ENCODE results near the gene KLC4. TPM values are rescaled to one million over a fixed set of nuclear protein-coding genes. Genes with fewer than 3 reads are reported as not detected.

Gene KLC4
- total and polyA plus RNA-seq, 9 of the 15 experiments (the other 6 are each of a cell fraction or from before 2014, with no cell fraction given) = 1.7 to 16.2 (median 7.7) TPM

Other genes starting within 250 kb of the KLC4 start
Only the 7 nearest of the 18 such genes appear.
- 45.2 and 50.5 TPM in 2 replicates for gene PPP2R5D, start 75.1 kb upstream of the KLC4 start, total RNA-seq (2014; rRNA removed)
- gene PPP2R5D, start 75.1 kb upstream of the KLC4 start, total RNA-seq (2014; rRNA removed; fragmentation: Illumina TruSeq; extraction: Trizol) = 35.3 and 36.3 TPM in 2 replicates
- gene PPP2R5D, start 75.1 kb upstream of the KLC4 start, total RNA-seq (2015; rRNA removed; fragmentation: Illumina TruSeq; extraction: Trizol) = 37.4 and 37.7 TPM in 2 replicates
- 45.3 and 45.5 TPM in 2 replicates for gene PPP2R5D, start 75.1 kb upstream of the KLC4 start, total RNA-seq (2021)
- gene PPP2R5D, start 75.1 kb upstream of the KLC4 start, polyA plus RNA-seq (2011; rRNA removed) = 55.5 and 63.3 TPM in 2 replicates
- gene PPP2R5D, start 75.1 kb upstream of the KLC4 start, polyA plus RNA-seq (2014; fragmentation: Illumina TruSeq; extraction: Trizol) = 68.8 and 96.1 TPM in 2 replicates
- 1 to 10 TPM; 1.3 to 1.9 TPM for gene PPP2R5D, start 75.1 kb upstream of the KLC4 start, polyA plus RNA-seq (2014; fragmentation: Nextera tagmentation; extraction: Ambion mirVana)
- gene PPP2R5D, start 75.1 kb upstream of the KLC4 start, polyA plus RNA-seq (2014; rRNA removed) = 36.6 and 38.4 TPM in 2 replicates
- gene MEA1, start 45.7 kb upstream of the KLC4 start, total RNA-seq (2014; rRNA removed) = 120 and 154 TPM in 2 replicates
- gene MEA1, start 45.7 kb upstream of the KLC4 start, total RNA-seq (2014; rRNA removed; fragmentation: Illumina TruSeq; extraction: Trizol) = 126 and 153 TPM in 2 replicates
- 201 and 209 TPM in 2 replicates for gene MEA1, start 45.7 kb upstream of the KLC4 start, total RNA-seq (2015; rRNA removed; fragmentation: Illumina TruSeq; extraction: Trizol)
- 86.8 and 91.5 TPM in 2 replicates for gene MEA1, start 45.7 kb upstream of the KLC4 start, total RNA-seq (2021)
- 119 and 138 TPM in 2 replicates for gene MEA1, start 45.7 kb upstream of the KLC4 start, polyA plus RNA-seq (2011; rRNA removed)
- 156 and 199 TPM in 2 replicates for gene MEA1, start 45.7 kb upstream of the KLC4 start, polyA plus RNA-seq (2014; fragmentation: Illumina TruSeq; extraction: Trizol)
- 100 to 1,000 TPM; 152 to 210 TPM for gene MEA1, start 45.7 kb upstream of the KLC4 start, polyA plus RNA-seq (2014; fragmentation: Nextera tagmentation; extraction: Ambion mirVana)
- gene MEA1, start 45.7 kb upstream of the KLC4 start, polyA plus RNA-seq (2014; rRNA removed) = 141 and 143 TPM in 2 replicates
- gene KLHDC3, start 45.4 kb upstream of the KLC4 start, total RNA-seq (2014; rRNA removed) = 126 and 175 TPM in 2 replicates
- 90.4 and 107 TPM in 2 replicates for gene KLHDC3, start 45.4 kb upstream of the KLC4 start, total RNA-seq (2014; rRNA removed; fragmentation: Illumina TruSeq; extraction: Trizol)
- gene KLHDC3, start 45.4 kb upstream of the KLC4 start, total RNA-seq (2015; rRNA removed; fragmentation: Illumina TruSeq; extraction: Trizol) = 100 and 104 TPM in 2 replicates
- gene KLHDC3, start 45.4 kb upstream of the KLC4 start, total RNA-seq (2021) = 167 and 171 TPM in 2 replicates
- gene KLHDC3, start 45.4 kb upstream of the KLC4 start, polyA plus RNA-seq (2011; rRNA removed) = 118 and 135 TPM in 2 replicates
- gene KLHDC3, start 45.4 kb upstream of the KLC4 start, polyA plus RNA-seq (2014; fragmentation: Illumina TruSeq; extraction: Trizol) = 159 and 168 TPM in 2 replicates
- gene KLHDC3, start 45.4 kb upstream of the KLC4 start, polyA plus RNA-seq (2014; fragmentation: Nextera tagmentation; extraction: Ambion mirVana) = 10 to 100 TPM in 1 of 2 experiments, 1 to 10 TPM in 1; 4.5 to 14.7 TPM
- gene KLHDC3, start 45.4 kb upstream of the KLC4 start, polyA plus RNA-seq (2014; rRNA removed) = 104 and 136 TPM in 2 replicates
- gene RRP36, start 38.0 kb upstream of the KLC4 start, total RNA-seq (2014; rRNA removed) = 133 and 150 TPM in 2 replicates
- gene RRP36, start 38.0 kb upstream of the KLC4 start, total RNA-seq (2014; rRNA removed; fragmentation: Illumina TruSeq; extraction: Trizol) = 138 and 143 TPM in 2 replicates
- gene RRP36, start 38.0 kb upstream of the KLC4 start, total RNA-seq (2015; rRNA removed; fragmentation: Illumina TruSeq; extraction: Trizol) = 143 and 144 TPM in 2 replicates
- 101 TPM in 2 replicates for gene RRP36, start 38.0 kb upstream of the KLC4 start, total RNA-seq (2021)
- 68.4 and 83.5 TPM in 2 replicates for gene RRP36, start 38.0 kb upstream of the KLC4 start, polyA plus RNA-seq (2011; rRNA removed)
- gene RRP36, start 38.0 kb upstream of the KLC4 start, polyA plus RNA-seq (2014; fragmentation: Illumina TruSeq; extraction: Trizol) = 93.6 and 114 TPM in 2 replicates
- 10 to 100 TPM; 27.6 to 31.7 TPM for gene RRP36, start 38.0 kb upstream of the KLC4 start, polyA plus RNA-seq (2014; fragmentation: Nextera tagmentation; extraction: Ambion mirVana)
- 129 and 132 TPM in 2 replicates for gene RRP36, start 38.0 kb upstream of the KLC4 start, polyA plus RNA-seq (2014; rRNA removed)
- 8.6 and 10.9 TPM in 2 replicates for gene CUL7, start 5.8 kb upstream of the KLC4 start, total RNA-seq (2014; rRNA removed)
- gene CUL7, start 5.8 kb upstream of the KLC4 start, total RNA-seq (2014; rRNA removed; fragmentation: Illumina TruSeq; extraction: Trizol) = 3.7 and 4.8 TPM in 2 replicates
- gene CUL7, start 5.8 kb upstream of the KLC4 start, total RNA-seq (2015; rRNA removed; fragmentation: Illumina TruSeq; extraction: Trizol) = 8.0 and 8.3 TPM in 2 replicates
- 13.5 and 14.7 TPM in 2 replicates for gene CUL7, start 5.8 kb upstream of the KLC4 start, total RNA-seq (2021)
- 20.1 and 40.1 TPM in 2 replicates for gene CUL7, start 5.8 kb upstream of the KLC4 start, polyA plus RNA-seq (2011; rRNA removed)
- gene CUL7, start 5.8 kb upstream of the KLC4 start, polyA plus RNA-seq (2014; fragmentation: Illumina TruSeq; extraction: Trizol) = 10.2 and 10.4 TPM in 2 replicates
- under 1 TPM; 0.44 to 0.74 TPM for gene CUL7, start 5.8 kb upstream of the KLC4 start, polyA plus RNA-seq (2014; fragmentation: Nextera tagmentation; extraction: Ambion mirVana)
- 11.9 and 14.3 TPM in 2 replicates for gene CUL7, start 5.8 kb upstream of the KLC4 start, polyA plus RNA-seq (2014; rRNA removed)
- 87.3 and 125 TPM in 2 replicates for gene MRPL2, start 197 bp upstream of the KLC4 start, total RNA-seq (2014; rRNA removed)
- 95.4 and 98.5 TPM in 2 replicates for gene MRPL2, start 197 bp upstream of the KLC4 start, total RNA-seq (2014; rRNA removed; fragmentation: Illumina TruSeq; extraction: Trizol)
- 121 and 125 TPM in 2 replicates for gene MRPL2, start 197 bp upstream of the KLC4 start, total RNA-seq (2015; rRNA removed; fragmentation: Illumina TruSeq; extraction: Trizol)
- gene MRPL2, start 197 bp upstream of the KLC4 start, total RNA-seq (2021) = 254 and 262 TPM in 2 replicates
- 80.6 and 130 TPM in 2 replicates for gene MRPL2, start 197 bp upstream of the KLC4 start, polyA plus RNA-seq (2011; rRNA removed)
- gene MRPL2, start 197 bp upstream of the KLC4 start, polyA plus RNA-seq (2014; fragmentation: Illumina TruSeq; extraction: Trizol) = 195 and 200 TPM in 2 replicates
- gene MRPL2, start 197 bp upstream of the KLC4 start, polyA plus RNA-seq (2014; fragmentation: Nextera tagmentation; extraction: Ambion mirVana) = 100 to 1,000 TPM in 1 of 2 experiments, 10 to 100 TPM in 1; 63.1 to 130 TPM
- 131 and 157 TPM in 2 replicates for gene MRPL2, start 197 bp upstream of the KLC4 start, polyA plus RNA-seq (2014; rRNA removed)
- 4.2 and 5.5 TPM in 2 replicates for gene PTK7, start 16.7 kb downstream of the KLC4 start, total RNA-seq (2014; rRNA removed)
- gene PTK7, start 16.7 kb downstream of the KLC4 start, total RNA-seq (2014; rRNA removed; fragmentation: Illumina TruSeq; extraction: Trizol) = 2.8 and 3.6 TPM in 2 replicates
- gene PTK7, start 16.7 kb downstream of the KLC4 start, total RNA-seq (2015; rRNA removed; fragmentation: Illumina TruSeq; extraction: Trizol) = 3.8 and 4.5 TPM in 2 replicates
- gene PTK7, start 16.7 kb downstream of the KLC4 start, total RNA-seq (2021) = 6.8 and 7.3 TPM in 2 replicates
- gene PTK7, start 16.7 kb downstream of the KLC4 start, polyA plus RNA-seq (2011; rRNA removed) = 5.2 and 11.2 TPM in 2 replicates
- 3.9 and 4.6 TPM in 2 replicates for gene PTK7, start 16.7 kb downstream of the KLC4 start, polyA plus RNA-seq (2014; fragmentation: Illumina TruSeq; extraction: Trizol)
- under 1 TPM; 0.20 to 0.24 TPM for gene PTK7, start 16.7 kb downstream of the KLC4 start, polyA plus RNA-seq (2014; fragmentation: Nextera tagmentation; extraction: Ambion mirVana)
- gene PTK7, start 16.7 kb downstream of the KLC4 start, polyA plus RNA-seq (2014; rRNA removed) = 4.2 and 4.7 TPM in 2 replicates